SK-N-SH treated with all-trans-retinoic acid at 6 μM for 48 hours (cell line): ENCODE data around the gene PRR7.
A peak's percentile ranks its signal among the peaks of the same experiment; 100 is the strongest.

ENCODE experiments used
- ATAC-seq: fragments of 200-7000 bp; cut with Tn5 transposase; 3 replicates; pipeline ENCODE4 v1.9.1; 2020; ENCODE audit warnings: mild to moderate bottlenecking, moderate library complexity
- ARNTL ChIP-seq: fragments of 450-650 bp; formaldehyde crosslinking; IDR thresholded peaks from 2 replicates; pipeline ENCODE4 v1.5.0; 2020; ENCODE audit warnings: low read depth, mild to moderate bottlenecking, moderate library complexity, borderline replicate concordance
- BACH2 ChIP-seq: fragments of 250-450 bp; sonication (Bioruptor Pico); IDR thresholded peaks from 2 replicates; pipeline ENCODE4 v1.9.0; 2021; ENCODE audit warnings: mild to moderate bottlenecking, borderline replicate concordance
- GLIS3 ChIP-seq: fragments of 250-450 bp; sonication (Bioruptor Pico); IDR thresholded peaks from 2 replicates; pipeline ENCODE4 v1.5.0; 2020; ENCODE audit warnings: mild to moderate bottlenecking, moderate library complexity
- ISL1 ChIP-seq: fragments of 250-450 bp; sonication (Bioruptor Pico); IDR thresholded peaks from 2 replicates; pipeline ENCODE4 v2.1.2; 2022; ENCODE audit warnings: mild to moderate bottlenecking, moderate library complexity
- PATZ1 ChIP-seq: fragments of 250-450 bp; sonication (Bioruptor Pico); IDR thresholded peaks from 2 replicates; pipeline ENCODE4 v1.8.0; 2020; ENCODE audit warnings: mild to moderate bottlenecking, moderate library complexity, borderline replicate concordance
- POU6F1 ChIP-seq: fragments of 250-450 bp; sonication (Bioruptor Pico); IDR thresholded peaks from 2 replicates; pipeline ENCODE4 v1.8.0; 2021; ENCODE audit warnings: low read depth, mild to moderate bottlenecking, moderate library complexity, borderline replicate concordance
- PPARA ChIP-seq: fragments of 250-450 bp; sonication (Bioruptor Pico); IDR thresholded peaks from 2 replicates; pipeline ENCODE4 v1.5.0; 2020; ENCODE audit warnings: mild to moderate bottlenecking, borderline replicate concordance
- SNAI2 ChIP-seq: fragments of 250-450 bp; sonication (Bioruptor Pico); IDR thresholded peaks from 2 replicates; pipeline ENCODE4 v1.5.0; 2020; ENCODE audit warnings: mild to moderate bottlenecking, moderate library complexity
- TOX ChIP-seq: fragments of 250-450 bp; sonication (Bioruptor Pico); IDR thresholded peaks from 2 replicates; pipeline ENCODE4 v1.8.0; 2021; ENCODE audit warnings: mild to moderate bottlenecking, moderate library complexity, borderline replicate concordance
- TSHZ2 ChIP-seq: fragments of 250-450 bp; sonication (Bioruptor Pico); IDR thresholded peaks from 2 replicates; pipeline ENCODE4 v1.5.0; 2020; ENCODE audit warnings: mild to moderate bottlenecking, moderate library complexity
- ZFP3 ChIP-seq: fragments of 250-450 bp; sonication (Bioruptor Pico); IDR thresholded peaks from 2 replicates; pipeline ENCODE4 v1.5.0; 2020; ENCODE audit warnings: mild to moderate bottlenecking, moderate library complexity
- ZNF565 ChIP-seq: fragments of 450-650 bp; formaldehyde crosslinking; conservative IDR thresholded peaks from 2 replicates; pipeline ENCODE4 v1.5.0; 2020; ENCODE audit warnings: low read depth, mild to moderate bottlenecking, moderate library complexity
- ZNF70 ChIP-seq: fragments of 450-650 bp; formaldehyde crosslinking; IDR thresholded peaks from 2 replicates; pipeline ENCODE4 v1.5.0; 2020; ENCODE audit warnings: mild to moderate bottlenecking, moderate library complexity

Gene PRR7

GRCh38 chr5:177454397-177455035 lies 7.9 kb downstream of the PRR7 start (continued):
- no peak for TF ChIP-seq TSHZ2
- TF ChIP-seq ZNF565 (CRISPR knock-in tag) = peak; percentile 81; the same call in 1 of the 2 replicates
- TF ChIP-seq PATZ1 (CRISPR knock-in tag) = no peak; the same call in 1 of the 2 replicates

GRCh38 chr5:177455036-177455660 lies 8.5 kb downstream of the PRR7 start:
- ATAC-seq = peak; percentile 31

GRCh38 chr5:177455661-177456590 lies 9.3 kb downstream of the PRR7 start:
- peak; percentile 37 for ATAC-seq
- no peak for TF ChIP-seq TOX (CRISPR knock-in tag)
- TF ChIP-seq POU6F1 (CRISPR knock-in tag) = 0 out of 2 replicates have a peak, but pooled peaks have one; percentile 25
- TF ChIP-seq GLIS3 (CRISPR knock-in tag) = peak; percentile 80
- TF ChIP-seq, all 23 proteins: peak for 2

More at GRCh38 chr5:177455036-177455660, 8.5 kb downstream of the PRR7 start:
- TF ChIP-seq ZNF70 (0 out of 2 replicates have a peak, but pooled peaks have one; percentile 22), SNAI2 (CRISPR knock-in tag) (peak; percentile 85), ZFP3 (peak; percentile 68; the same call in 1 of the 2 replicates), PATZ1 (CRISPR knock-in tag) (no peak), BACH2 (CRISPR knock-in tag) (no peak), TSHZ2 (peak; percentile 45; the same call in 1 of the 2 replicates)

GRCh38 chr5:177456591-177456964 lies 10.0 kb downstream of the PRR7 start:
- no peak for ATAC-seq
- no peak for TF ChIP-seq BACH2 (CRISPR knock-in tag)
- no peak for TF ChIP-seq ISL1
- no peak for TF ChIP-seq ZFP3
- no peak for TF ChIP-seq PPARA (CRISPR knock-in tag)
- no peak for TF ChIP-seq POU6F1 (CRISPR knock-in tag)
- no peak for TF ChIP-seq TSHZ2
- no peak for TF ChIP-seq ARNTL (CRISPR knock-in tag)
